Measurements from ENCODE around the gene GNPTAB.

Gene GNPTAB

DNA sequence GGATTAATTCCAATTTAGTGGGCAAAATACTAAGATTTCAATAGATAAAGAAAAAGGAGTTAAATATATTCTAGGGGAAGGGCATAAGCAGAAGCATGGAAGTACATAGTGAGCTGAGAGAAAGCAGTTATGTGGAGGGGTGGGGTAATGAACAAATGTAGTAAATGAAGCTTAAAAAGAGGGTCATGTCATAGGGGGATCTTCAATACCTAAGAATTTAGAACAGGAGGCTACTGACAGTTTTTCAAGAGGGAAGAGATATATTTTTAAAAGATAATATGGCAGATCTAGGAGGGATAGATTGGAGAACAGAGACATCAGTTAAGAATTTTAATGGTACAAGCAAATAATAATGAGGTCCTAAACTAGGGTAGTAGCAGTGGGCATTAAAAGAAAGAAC, 100.9 kb downstream of the GNPTAB start:
- DNase-seq: no peak

DNA sequence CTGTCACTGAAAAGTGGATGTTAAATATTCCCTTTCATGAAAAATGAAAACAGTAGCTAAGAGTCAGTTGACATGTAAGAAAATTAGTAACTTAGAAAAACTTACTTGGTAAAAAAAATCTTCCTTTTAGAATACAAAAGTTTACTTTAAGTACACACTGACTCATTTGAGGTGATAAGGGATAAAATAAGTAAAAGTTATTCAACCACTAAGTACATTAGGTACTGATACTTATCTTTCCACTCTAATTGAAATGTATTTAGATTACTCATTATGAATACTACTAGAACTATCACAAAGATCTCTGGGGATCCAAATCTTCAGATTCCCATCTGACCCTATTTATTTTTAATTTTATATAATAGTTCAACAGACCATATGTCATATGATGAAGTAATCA, 103.7 kb downstream of the GNPTAB start:
- DNase-seq: no peak

DNA sequence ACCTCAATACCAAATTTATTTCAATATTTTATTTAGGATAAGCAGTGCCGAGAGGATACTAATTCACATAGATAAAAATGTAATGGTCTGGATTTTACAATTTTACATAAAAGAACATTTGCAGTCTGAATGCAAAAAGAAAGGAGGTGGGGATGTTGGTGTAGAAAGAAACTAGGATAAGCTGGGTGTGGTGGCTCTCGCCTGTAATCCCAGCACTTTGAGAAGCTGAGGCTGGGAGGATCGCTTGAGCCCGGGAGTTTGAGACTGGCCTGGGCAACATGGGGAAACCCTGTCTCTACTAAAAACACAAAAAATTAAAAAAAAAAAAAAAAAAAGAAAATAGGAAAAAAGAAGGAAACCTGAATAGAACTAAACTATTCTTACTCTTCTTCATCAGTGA, 108.4 kb downstream of the GNPTAB start:
- DNase-seq: no peak

DNA sequence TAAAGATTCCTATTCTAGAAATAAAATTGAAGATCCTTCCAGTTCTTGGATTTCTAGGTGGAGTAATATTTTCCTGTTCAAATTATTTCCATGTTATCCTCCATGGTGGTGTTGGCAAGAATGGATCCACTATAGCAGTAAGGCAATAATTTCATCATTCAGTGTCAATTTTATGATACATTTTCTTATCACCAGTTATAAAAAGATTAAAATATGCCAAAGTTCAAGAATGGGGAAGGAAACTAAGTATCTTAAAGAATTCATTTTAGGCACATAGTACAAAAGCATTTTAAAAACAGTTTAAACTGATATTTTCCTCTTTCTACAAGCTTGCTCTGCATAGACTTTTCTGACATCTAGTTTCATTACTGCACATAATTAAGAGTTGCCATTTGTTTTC, 110.6 kb downstream of the GNPTAB start:
- no peak for DNase-seq

DNA sequence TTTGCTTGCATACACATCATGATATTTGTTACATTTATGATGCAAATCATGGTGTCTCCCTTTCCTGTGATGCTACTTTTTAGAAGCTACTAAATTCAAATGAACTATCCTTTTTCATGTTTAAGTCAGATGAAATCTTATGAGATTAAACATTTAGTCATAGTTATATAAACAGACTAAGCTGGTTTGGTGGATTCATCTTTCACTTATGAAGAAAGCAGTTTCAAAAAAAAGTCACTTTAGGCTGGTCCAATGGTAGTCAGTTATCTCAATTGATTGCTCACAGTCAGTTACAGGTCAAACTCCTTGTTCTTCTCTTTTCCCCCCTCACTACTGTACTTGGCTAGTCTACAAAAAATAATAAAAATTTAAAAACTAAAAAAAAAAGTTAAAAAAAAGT, 111.2 kb downstream of the GNPTAB start:
- no peak for DNase-seq

DNA sequence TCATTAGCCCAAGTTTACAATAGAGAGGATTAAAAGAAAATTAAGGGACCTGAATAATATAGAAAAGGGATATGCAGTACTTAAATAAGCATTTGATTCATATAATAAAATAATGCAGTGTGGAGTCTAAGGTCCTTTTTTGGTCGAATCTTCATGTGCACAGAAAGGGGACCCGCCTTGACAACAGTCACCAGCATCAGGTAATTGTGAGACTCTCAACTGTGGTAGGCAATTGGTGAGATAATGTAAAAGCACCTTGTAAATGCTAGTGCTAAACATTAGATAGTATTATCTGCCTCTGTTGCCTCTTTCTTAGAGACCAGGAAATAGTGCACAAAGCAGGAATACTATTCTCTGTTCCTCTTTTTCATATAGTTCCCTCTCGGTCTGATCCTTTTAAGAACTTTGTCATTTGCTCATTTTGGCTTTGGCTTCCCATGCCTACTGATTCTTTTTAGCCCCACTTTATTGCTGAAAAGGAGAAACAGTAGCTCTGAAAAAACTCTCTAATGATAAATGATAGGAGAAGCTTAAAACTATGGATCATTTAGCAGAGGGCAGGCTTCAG, 115.8 kb downstream of the GNPTAB start:
- DNase-seq: no peak

DNA sequence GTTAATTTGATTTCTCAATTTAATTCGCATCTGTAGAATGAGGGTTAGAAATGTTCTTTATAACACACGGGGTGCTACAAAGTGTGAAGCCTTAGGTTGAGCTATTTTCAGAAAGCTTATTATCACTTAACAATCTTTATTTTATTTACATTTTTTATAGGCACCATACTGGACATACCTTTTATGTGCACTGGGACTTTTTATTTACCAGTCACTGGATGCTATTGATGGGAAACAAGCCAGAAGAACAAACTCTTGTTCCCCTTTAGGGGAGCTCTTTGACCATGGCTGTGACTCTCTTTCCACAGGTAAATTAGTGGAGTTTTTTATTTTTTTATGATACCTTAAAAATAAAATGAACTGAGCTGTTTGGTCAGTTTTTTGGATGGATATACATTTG, 116.8 kb downstream of the GNPTAB start:
- DNase-seq: no peak

DNA sequence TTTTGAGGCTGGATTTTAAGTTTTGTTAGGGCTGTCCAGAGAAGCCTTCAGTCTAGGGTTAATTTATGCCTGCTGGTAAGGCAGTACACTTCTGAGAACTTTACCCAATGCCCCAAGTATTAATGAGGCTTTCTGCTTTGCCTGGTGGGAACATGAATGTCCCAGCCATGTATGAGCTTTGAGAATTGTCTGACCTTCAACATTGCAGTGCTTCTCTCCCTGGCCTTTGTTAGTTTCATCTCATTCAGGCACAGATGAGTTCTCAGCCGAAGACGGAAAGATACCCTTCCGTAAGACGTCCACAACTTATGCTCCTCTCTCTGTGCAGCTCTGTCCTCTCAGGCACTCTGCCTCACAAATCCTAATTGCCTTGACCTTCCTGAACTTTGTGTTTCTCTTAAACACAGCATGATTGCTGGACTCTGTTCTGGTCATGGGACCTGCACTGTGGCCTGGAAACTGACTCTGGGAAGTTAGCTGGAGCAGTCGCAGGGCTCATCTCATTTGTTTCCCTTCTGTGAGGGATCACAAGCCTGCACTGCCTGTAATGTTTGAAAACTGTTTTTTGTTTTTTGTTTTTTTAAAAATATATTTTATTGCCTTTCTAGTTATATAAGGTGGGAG, 117.6 kb downstream of the GNPTAB start:
- no peak for DNase-seq

DNA sequence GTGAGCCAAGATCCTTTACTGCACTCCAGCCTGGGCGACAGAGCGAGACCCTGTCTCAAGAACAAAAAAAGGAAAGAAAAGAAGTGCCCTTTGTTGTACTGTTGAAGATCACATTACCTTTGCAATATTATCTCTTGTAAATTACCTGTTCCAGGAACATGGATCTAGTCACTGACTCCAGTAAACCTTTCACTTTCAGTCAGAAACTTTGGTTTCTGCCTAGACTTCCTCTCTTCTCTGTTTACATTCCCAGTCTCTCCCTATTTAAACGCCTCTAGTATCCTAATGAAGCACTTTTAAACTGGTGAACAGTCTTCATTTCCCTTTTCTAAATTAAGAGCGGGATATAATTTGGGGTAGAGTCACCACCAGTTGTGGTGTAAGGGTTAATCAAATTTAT, 120.5 kb downstream of the GNPTAB start:
- no peak for DNase-seq

DNA sequence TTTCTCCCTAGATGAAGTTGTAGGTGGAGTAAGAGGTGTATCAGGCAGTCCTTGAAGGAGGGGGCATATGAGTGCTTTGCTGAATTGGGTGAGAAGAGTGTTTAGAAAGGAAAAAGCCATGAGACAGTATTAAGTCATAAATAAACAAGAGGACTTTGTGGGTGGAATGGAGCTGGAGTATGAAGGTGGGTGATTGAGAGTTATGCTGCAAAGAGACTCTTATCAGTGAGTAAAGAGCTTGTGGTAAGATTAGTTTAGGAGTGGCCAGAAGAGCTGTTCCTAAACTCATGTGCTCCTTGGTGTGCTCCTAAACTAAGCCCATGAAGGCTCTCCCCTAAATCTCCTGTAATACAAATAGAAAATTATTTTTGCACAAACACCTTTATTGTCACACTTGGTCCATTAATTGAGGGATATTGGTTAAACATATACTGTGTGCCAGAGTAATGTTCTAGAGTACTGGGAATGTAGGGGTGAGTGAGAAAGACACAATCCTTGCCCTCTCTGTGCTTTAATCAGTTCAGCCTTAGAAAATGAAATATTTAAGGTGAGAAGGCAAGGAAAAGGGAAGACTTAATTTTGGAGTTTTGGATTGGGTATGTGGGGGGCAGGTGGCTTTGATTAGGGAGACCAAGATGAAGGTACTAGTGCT, 123.5 kb downstream of the GNPTAB start:
- DNase-seq: no peak

DNA sequence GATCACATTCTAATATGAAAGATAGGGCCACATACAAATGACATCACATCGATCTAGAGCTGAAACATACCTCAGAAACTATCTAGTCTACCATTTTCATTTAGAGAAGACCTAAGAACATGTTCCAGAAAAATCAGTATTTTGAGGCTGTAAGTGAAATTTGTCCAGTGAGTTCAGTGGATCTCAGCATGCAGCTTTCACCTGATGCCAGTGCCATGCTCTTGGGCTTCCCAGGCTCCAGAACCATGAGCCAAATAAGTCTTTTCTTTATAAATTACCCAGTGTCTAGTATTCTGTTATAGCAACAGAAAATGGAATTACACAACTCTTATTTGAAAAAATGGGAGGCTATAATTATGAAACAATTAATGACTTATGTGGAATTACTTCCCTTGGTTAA, 124.4 kb downstream of the GNPTAB start:
- no peak for DNase-seq

DNA sequence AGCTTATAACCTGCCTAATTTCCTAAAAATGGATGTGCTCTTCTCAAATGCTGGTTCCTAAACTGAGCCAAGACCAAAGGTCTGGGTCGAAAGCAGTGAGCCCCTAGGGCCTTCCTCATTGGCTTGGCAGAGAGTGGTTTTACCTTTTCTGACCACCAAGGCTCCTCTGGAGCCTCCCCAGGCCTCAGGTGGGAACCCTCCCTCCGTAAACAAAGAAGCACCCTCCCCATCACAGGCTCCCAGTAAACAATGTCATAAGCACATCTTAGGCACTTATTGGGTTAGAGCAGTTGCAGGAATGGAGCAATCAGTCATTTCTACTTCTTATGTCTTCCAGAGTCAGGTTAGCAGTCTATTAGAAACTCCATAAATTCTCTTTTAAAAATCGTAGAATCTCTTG, 127.3 kb downstream of the GNPTAB start:
- DNase-seq: no peak

DNA sequence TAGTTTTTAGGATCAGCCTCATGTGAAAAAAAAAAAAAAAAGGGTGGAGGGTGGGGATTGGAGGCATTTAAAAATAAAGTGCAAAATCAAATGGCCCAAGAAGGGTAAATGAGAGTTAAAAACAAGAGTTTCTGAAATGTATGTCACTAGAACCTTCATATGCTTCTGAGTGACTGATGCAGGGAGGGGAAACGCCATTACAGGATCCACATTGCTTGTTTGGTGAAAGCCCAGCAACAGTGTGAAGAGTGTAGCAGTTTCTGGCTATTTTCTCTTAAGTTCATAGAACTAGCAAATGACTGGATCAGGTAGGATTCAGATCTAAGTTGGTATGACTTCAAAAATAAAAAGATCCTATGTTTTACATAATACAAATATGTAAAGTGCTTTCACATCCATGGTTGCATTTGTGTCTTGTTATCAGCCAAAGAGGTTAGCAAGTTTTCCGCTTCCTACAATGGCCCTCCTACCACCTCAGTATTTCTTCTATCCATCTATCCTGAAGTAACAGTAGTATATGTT, 130.4 kb downstream of the GNPTAB start:
- DNase-seq: no peak

DNA sequence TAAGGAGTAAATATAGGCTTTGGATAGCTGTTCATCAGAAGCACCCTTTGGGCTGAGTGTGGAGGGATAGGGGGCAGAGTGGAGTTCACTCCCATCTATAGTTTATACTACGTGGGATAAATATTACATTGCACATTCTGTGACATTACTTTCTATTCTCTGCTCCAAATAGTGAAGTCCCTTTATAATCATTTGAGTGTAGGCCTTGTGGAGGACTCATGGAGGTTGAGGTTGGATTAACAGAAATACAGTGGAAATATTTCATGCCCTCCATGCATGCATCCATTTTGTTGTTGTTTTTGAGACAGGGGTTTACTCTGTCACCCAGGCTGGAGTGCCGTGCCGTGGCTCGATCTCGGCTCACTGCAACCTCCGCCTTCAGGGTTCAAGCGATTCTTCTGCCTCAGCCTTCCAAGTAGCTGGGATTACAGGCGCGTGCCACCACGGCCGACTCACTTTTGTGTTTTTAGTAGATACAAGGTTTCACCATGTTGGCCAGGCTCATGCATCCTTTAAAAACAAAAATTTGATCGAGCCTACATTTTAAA, 131.9 kb downstream of the GNPTAB start:
- DNase-seq: no peak

DNA sequence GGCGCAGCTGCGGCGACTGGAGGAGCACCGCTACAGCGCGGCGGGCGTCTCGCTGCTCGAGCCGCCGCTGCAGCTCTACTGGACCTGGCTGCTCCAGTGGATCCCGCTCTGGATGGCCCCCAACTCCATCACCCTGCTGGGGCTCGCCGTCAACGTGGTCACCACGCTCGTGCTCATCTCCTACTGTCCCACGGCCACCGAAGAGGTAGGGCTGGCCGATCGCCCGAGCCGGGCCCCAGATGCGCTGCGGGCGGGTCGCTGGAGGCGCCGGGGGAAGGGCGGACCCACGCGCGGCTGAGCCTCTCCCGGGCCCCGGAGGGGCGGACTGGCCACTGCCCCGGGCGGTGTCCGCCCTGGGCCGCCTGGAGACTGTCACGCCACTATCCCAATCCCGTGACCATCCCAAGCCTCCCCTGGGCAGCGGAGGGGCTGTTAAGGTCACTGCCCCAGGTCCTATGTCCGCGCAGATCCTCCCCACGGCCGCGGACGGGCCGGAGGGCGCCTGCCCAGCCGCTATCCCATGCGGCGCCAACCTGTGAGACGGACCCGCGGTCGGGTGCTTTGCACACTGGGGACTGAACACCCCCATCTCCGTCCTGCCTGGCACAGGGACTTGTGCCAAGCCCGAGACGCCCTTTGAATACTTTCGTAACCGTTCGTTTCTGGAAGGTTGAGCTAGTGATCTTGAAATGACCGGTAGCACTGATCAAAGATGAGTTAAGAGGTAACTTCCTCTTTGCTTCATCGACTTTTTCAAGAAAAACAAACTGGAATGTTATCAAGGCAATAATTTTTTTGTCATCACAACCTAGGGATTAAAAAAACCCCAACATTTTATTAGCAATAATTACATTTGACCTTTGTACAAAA, 132.6 kb downstream of the GNPTAB start:
- DNase-seq: peak; percentile 33

DNA sequence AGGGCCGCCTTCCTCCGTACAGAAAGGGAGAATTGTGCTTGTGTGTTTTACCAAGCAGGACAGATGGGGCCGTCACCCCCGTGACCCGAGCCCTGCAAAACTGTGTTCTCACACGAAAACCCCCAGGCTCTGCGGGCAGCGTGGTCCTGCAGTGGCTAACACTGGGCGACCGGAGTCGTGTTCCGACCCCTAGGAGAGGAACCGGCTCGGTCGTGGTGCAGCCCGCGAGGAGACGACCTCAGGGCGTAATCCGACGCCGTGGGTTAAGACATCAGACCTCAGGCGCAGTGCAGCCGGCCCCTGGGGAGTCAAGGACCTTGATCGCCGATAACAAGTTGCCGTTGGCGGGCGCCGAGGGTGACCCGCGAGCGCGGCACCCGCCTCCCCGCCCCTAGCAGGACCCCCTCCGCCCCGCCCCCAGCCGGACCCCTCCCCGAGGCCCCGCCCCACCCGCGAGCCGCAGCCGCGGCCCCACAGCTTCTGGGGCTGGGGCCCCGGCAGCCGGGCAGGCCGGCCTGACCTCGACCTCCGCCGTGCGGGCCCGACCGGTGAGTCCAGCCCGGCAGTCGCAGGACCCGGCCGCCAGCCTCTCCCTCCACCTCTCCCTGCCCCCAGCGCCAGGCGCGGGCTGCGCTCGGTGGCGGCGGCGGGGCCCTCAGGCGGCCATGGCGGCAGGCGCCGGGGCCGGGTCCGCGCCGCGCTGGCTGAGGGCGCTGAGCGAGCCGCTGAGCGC, 133.4 kb downstream of the GNPTAB start, which contains the start of gene CHPT1:
TSS of gene CHPT1 (plus strand) at position 444 of the 733 bp plus-strand sequence. CDS start at position 666, 222 bp downstream.
- DNase-seq: no peak

DNA sequence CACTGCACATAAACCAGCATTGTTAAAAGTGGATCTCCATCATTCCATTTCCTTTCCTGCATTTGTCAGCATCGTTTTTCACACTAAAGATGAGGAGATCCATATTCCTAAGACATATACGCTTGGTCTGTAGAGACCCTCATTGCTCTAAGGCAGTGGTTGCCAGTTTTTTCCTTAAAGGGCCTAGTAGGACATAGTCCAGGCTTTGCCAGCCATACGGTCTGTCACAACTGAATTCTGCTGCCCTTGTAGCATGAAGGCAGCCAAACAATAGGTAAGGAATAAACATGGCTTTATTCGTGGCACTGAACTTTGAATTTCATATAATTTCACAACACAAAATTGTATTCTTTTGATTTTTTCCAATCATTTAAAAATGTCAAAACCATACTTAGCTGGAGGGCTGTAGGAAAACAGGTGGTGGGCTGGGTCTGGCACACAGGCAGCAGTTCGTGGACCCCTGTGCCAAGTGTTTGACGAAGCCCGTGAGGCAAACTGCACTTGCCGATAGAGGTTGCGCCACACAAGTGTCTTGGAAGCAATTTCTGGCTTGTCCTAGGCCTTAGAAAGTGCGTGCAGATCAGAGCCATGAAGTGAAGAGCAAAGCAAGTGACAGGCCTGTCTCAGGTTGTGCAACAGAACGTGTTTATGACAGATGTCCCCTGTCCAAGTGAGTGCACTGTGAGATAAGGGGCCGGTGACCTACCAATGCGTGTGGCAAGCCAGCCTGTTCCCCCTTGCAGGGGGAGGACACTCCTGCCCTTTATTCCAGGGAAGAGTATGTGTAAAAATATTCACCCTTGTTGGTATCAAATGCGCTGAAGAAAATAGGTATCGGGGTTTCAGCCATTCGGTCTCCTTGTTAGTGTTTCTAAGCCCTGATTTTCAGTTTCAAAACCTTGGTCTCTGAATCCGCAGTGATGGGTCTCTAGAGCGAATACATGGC, 134.2 kb downstream of the GNPTAB start:
- no peak for DNase-seq

DNA sequence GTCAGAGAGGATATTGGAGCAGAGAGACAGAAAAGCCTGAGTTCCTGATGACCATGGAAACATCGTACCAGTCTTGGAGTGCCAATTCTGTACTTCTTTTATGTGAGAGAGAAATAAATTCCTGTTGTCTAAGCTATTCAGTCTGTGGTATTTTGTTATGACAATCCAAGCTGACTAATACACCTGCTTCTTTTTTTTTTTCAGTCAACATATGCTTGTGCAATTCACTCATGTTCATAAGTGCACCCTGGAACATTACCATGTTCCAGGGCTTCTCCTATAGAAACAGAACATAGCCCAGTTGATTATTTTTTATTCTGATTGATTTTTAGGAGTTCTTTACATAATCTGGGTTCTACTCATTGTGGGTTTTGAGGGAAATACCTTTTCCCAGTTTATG, 135.1 kb downstream of the GNPTAB start:
- no peak for DNase-seq
